Astrocyte (in vitro differentiated cells and primary cell): Measurements from ENCODE around the gene CCDC9. TPM values are rescaled to one million over a fixed set of nuclear protein-coding genes. Genes with fewer than 3 reads are reported as not detected.
A peak's percentile ranks its signal among the peaks of the same experiment; 100 is the strongest.

Experiments used
- DNase-seq: peaks from one replicate; pipeline ENCODE4 v3.0.0-alpha.2; 2010; ENCODE audit warnings: low read depth
- FAIRE-seq: peaks from 2 replicates; lab custom pipeline; 2011; peaks lifted over from hg19 to GRCh38; lab: Jason Lieb, UNC
- H2AFZ ChIP-seq: 2 replicates; pipeline ENCODE4 v1.6.0; 2012; ENCODE audit warnings: low read depth, low read length, inconsistent platforms
- H3K27ac ChIP-seq: 2 replicates; pipeline ENCODE4 v1.5.1; 2011; ENCODE audit warnings: low read depth, low read length, inconsistent platforms
- H3K27me3 ChIP-seq: 2 replicates; pipeline ENCODE4 v1.6.0; 2011; ENCODE audit warnings: low read length, inconsistent platforms; ENCODE audit not compliant: insufficient read depth
- H3K36me3 ChIP-seq: 2 replicates; pipeline ENCODE4 v1.5.1; 2011; ENCODE audit warnings: low read length, inconsistent platforms; ENCODE audit not compliant: insufficient read depth
- H3K4me1 ChIP-seq: 2 replicates; pipeline ENCODE4 v1.5.1; 2011; ENCODE audit warnings: low read length, inconsistent platforms; ENCODE audit not compliant: insufficient read depth
- H3K4me2 ChIP-seq: 2 replicates; pipeline ENCODE4 v1.6.0; 2012; ENCODE audit warnings: low read length, inconsistent platforms
- H3K4me3 ChIP-seq: 2 replicates; pipeline ENCODE4 v1.5.1; 2011; ENCODE audit warnings: low read depth, mild to moderate bottlenecking, low read length, inconsistent platforms; ENCODE audit not compliant: insufficient read depth
- H3K79me2 ChIP-seq: 2 replicates; pipeline ENCODE4 v1.6.0; 2012; ENCODE audit warnings: mild to moderate bottlenecking, low read length, inconsistent platforms; ENCODE audit not compliant: insufficient read depth
- H3K9ac ChIP-seq: 2 replicates; pipeline ENCODE4 v1.6.0; 2012; ENCODE audit warnings: mild to moderate bottlenecking, low read length, inconsistent platforms
- H3K9me3 ChIP-seq: 2 replicates; pipeline ENCODE4 v1.5.1; 2012; ENCODE audit warnings: low read depth, mild to moderate bottlenecking, low read length, inconsistent platforms; ENCODE audit not compliant: insufficient read depth
- H4K20me1 ChIP-seq: 2 replicates; pipeline ENCODE4 v1.6.0; 2012; ENCODE audit warnings: low read length, inconsistent platforms; ENCODE audit not compliant: insufficient read depth
- H3K27ac Mint-ChIP-seq: one replicate; pipeline ENCODE4 v1.8.0; 2021; ENCODE audit warnings: mild to moderate bottlenecking, mixed read lengths; ENCODE audit not compliant: unreplicated experiment
- H3K27me3 Mint-ChIP-seq: one replicate; pipeline ENCODE4 v1.8.0; 2021; ENCODE audit warnings: low read depth, mixed read lengths; ENCODE audit not compliant: unreplicated experiment
- H3K36me3 Mint-ChIP-seq: one replicate; pipeline ENCODE4 v1.8.0; 2021; ENCODE audit warnings: low read depth, mixed read lengths; ENCODE audit not compliant: unreplicated experiment
- H3K4me1 Mint-ChIP-seq: one replicate; pipeline ENCODE4 v1.8.0; 2021; ENCODE audit warnings: low read depth, mixed read lengths; ENCODE audit not compliant: unreplicated experiment
- H3K4me3 Mint-ChIP-seq: one replicate; pipeline ENCODE4 v1.8.0; 2021; ENCODE audit warnings: mild to moderate bottlenecking, moderate library complexity, mixed read lengths; ENCODE audit not compliant: unreplicated experiment
- H3K9me3 Mint-ChIP-seq: one replicate; pipeline ENCODE4 v1.8.0; 2021; ENCODE audit warnings: mild to moderate bottlenecking, mixed read lengths; ENCODE audit not compliant: unreplicated experiment
- EZH2 ChIP-seq: IDR thresholded peaks from 2 replicates; pipeline ENCODE4 v1.6.1; 2012; ENCODE audit warnings: mild to moderate bottlenecking, low read length, inconsistent platforms; ENCODE audit not compliant: insufficient read depth
- total RNA-seq: library from RNA; stranded (reverse); gene quantifications from 2 replicates; pipeline ENCODE4 v1.2.1, GENCODE V29; 2021
- TF ChIP-seq, protein P1 (sequence below): IDR thresholded peaks from 2 replicates; pipeline ENCODE4 v1.5.1; 2011; ENCODE audit warnings: low read depth, mild to moderate bottlenecking, inconsistent platforms, low read length, moderate library complexity; ENCODE audit not compliant: insufficient read depth

CCDC9 gene
- total RNA-seq, 1 donor from 2014 or later: 44.6 TPM

DNA sequence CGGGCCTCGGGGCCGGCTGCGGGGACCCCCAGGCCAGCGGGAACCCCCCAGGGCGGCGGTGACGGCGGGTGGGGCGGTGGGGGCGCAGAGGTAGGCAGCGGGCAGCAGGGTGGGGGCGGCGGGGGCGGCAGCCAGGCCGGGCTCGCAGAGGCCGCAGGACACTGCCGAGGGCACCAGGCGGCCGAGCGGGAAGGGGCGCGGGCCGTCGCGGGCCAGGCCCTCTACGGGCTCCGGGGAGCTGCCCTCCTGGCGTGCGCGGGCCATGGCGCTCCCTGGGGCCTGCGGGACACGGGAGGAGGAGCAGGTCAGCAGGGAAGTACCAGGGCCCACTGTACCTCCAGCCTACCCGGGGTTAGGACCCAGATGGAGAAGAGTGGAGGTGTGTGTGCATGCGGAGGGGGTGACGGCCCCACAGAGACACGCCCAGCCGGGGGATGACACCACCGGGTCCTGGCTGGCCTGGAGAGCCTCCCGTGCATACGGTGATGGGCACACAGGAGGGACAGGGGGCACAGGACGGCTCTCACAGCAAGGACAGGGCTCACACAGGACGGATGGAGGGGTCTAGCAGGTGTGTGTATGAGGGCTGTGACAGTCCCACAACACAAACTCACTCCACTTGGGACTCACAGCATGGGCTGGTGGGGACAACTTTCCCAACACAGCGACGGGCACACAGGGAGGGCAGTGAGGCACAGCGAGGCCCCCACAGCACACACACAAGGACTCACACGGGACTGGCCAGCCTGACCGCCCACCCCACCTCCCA is 28.0 kb upstream of the CCDC9 start:
- Histone ChIP-seq H3K27me3 (no peaks in the 10 kb centered on the region), H3K9me3 (no peaks in the 10 kb centered on the region), H3K4me2 (peak overlapping the region; percentile 100), H4K20me1 (peaks cover 25% of the 10 kb centered on the region), H3K27ac (peak overlapping the region; percentile 91), H2AFZ (no peak overlapping the region), H3K4me3 (peak overlapping the region; percentile 89), H3K4me1 (peaks cover 55% of the 10 kb centered on the region), H3K79me2 (peaks cover 47% of the 10 kb centered on the region), H3K36me3 (no peaks in the 10 kb centered on the region), H3K9ac (peak overlapping the region; percentile 95)
- no peak overlapping the region for H3K4me3 Mint-ChIP-seq
- TF ChIP-seq EZH2: no peak
- TF ChIP-seq, protein P1, sequence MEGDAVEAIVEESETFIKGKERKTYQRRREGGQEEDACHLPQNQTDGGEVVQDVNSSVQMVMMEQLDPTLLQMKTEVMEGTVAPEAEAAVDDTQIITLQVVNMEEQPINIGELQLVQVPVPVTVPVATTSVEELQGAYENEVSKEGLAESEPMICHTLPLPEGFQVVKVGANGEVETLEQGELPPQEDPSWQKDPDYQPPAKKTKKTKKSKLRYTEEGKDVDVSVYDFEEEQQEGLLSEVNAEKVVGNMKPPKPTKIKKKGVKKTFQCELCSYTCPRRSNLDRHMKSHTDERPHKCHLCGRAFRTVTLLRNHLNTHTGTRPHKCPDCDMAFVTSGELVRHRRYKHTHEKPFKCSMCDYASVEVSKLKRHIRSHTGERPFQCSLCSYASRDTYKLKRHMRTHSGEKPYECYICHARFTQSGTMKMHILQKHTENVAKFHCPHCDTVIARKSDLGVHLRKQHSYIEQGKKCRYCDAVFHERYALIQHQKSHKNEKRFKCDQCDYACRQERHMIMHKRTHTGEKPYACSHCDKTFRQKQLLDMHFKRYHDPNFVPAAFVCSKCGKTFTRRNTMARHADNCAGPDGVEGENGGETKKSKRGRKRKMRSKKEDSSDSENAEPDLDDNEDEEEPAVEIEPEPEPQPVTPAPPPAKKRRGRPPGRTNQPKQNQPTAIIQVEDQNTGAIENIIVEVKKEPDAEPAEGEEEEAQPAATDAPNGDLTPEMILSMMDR: no peak
- H3K9me3 Mint-ChIP-seq: no peaks in the 10 kb centered on the region
- peaks cover 2% of the 10 kb centered on the region for H3K36me3 Mint-ChIP-seq
- no peak overlapping the region for H3K27ac Mint-ChIP-seq
- H3K27me3 Mint-ChIP-seq: no peaks in the 10 kb centered on the region
- DNase-seq (no peak), FAIRE-seq (no peak)
- peaks cover 20% of the 10 kb centered on the region for H3K4me1 Mint-ChIP-seq

DNA sequence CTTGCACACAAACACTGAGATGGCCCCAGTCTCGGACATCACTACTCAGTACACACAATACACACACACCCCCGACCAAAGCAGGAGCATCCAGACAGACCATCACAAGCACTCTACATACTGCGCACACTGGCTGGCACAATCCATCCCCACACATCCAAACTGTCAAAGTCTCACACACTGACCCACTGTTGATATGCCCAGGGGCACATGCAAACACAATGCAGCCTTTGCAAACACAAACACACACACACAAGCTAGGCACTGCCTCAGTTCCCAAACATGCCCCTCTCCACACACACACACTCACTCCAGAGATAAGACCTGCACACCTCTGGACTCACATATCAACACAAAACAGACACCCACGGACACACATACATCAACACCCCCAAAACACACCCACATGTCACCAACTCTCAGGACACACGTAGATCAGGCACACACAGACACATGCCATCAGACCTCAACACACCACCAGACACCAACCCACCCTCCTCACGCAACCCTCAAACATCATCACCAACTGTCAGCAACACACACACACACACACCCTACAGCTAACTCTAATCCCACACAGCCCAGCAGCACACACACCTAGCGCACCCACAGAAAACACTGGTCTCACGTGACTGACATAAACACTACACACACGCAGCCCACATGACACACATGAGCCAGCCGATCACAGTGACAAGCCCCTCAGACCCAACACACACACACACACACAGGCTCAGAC is 27.2 kb upstream of the CCDC9 start:
- no peaks in the 10 kb centered on the region for H3K9me3 ChIP-seq
- H4K20me1 ChIP-seq: peaks cover 20% of the 10 kb centered on the region
- peaks cover 43% of the 10 kb centered on the region for H3K79me2 ChIP-seq
- peaks cover 55% of the 10 kb centered on the region for H3K4me1 ChIP-seq
- peaks cover 20% of the 10 kb centered on the region for H3K4me1 Mint-ChIP-seq
- H3K27me3 Mint-ChIP-seq: no peaks in the 10 kb centered on the region
- no peak for FAIRE-seq
- H3K27ac ChIP-seq: peak overlapping the region; percentile 53
- no peak overlapping the region for H2AFZ ChIP-seq
- no peak overlapping the region for H3K4me3 Mint-ChIP-seq
- peak; percentile 51 for DNase-seq
- no peaks in the 10 kb centered on the region for H3K27me3 ChIP-seq
- no peaks in the 10 kb centered on the region for H3K9me3 Mint-ChIP-seq
- H3K36me3 ChIP-seq: no peaks in the 10 kb centered on the region
- TF ChIP-seq, protein P1: no peak
- no peak for TF ChIP-seq EZH2
- H3K27ac Mint-ChIP-seq: no peak overlapping the region
- peak overlapping the region; percentile 89 for H3K4me3 ChIP-seq
- peaks cover 2% of the 10 kb centered on the region for H3K36me3 Mint-ChIP-seq
- peak overlapping the region; percentile 95 for H3K9ac ChIP-seq
- H3K4me2 ChIP-seq: peak overlapping the region; percentile 100
